OCI-LY7 (cell line): ENCODE measurements around the gene FSIP1. TPM values are rescaled to one million over a fixed set of nuclear protein-coding genes. Genes with fewer than 3 reads are reported as not detected.

Experiments used
- BruUV-seq: library from RNA; stranded (reverse); fragments of 400-500 nt; replicated peaks from 2 replicates; lab custom pipeline; 2021; lab: Mats Ljungman, UMichigan
- CTCF ChIA-PET: fragments of 300-600 bp; sonication (Branson Sonifier 250); formaldehyde crosslinking; loops from one replicate; lab custom pipeline; 2022; ENCODE audit warnings: antibody characterized with exemption; ENCODE audit not compliant: unreplicated experiment; lab: Charles Lee
- POLR2A ChIA-PET: fragments of 300-600 bp; sonication (Branson Sonifier 250); formaldehyde crosslinking; loops from one replicate; lab custom pipeline; 2022; ENCODE audit warnings: antibody characterized with exemption; lab: Charles Lee
- DNase-seq: peaks from one replicate; pipeline ENCODE4 v3.0.0-alpha.2; 2015; ENCODE audit warnings: low spot score
- H2AFZ ChIP-seq: fragments of 200-600 bp; sonication (generic), shearing (Covaris generic); 2 replicates; pipeline ENCODE4 v1.6.1; 2014; ENCODE audit warnings: mild to moderate bottlenecking, antibody characterized with exemption, low read length, moderate library complexity
- H3K27ac ChIP-seq: fragments of 200-600 bp; sonication (generic); 2 replicates; pipeline ENCODE4 v1.5.1; 2014; ENCODE audit warnings: mixed run types, low read depth, mild to moderate bottlenecking, moderate library complexity, low read length, inconsistent platforms; ENCODE audit not compliant: poor library complexity, severe bottlenecking
- H3K36me3 ChIP-seq: fragments of 200-600 bp; sonication (generic); 2 replicates; pipeline ENCODE4 v1.6.1; 2014; ENCODE audit warnings: mild to moderate bottlenecking, antibody characterized with exemption, low read length, moderate library complexity, mixed read lengths; ENCODE audit not compliant: insufficient read depth
- H3K4me1 ChIP-seq: fragments of 200-600 bp; sonication (generic); 2 replicates; pipeline ENCODE4 v1.5.1; 2014; ENCODE audit warnings: mild to moderate bottlenecking, low read length; ENCODE audit not compliant: insufficient read depth, poor library complexity, severe bottlenecking
- H3K4me2 ChIP-seq: fragments of 200-600 bp; sonication (generic); 2 replicates; pipeline ENCODE4 v1.6.1; 2014; ENCODE audit warnings: mild to moderate bottlenecking, low read length
- H3K4me3 ChIP-seq: fragments of 200-600 bp; sonication (generic); 2 replicates; pipeline ENCODE4 v1.5.1; 2014; ENCODE audit warnings: mild to moderate bottlenecking, low read depth, low read length; ENCODE audit not compliant: poor library complexity, severe bottlenecking
- H3K79me2 ChIP-seq: fragments of 200-600 bp; sonication (generic); 2 replicates; pipeline ENCODE4 v1.6.1; 2016; ENCODE audit warnings: low read depth, mild to moderate bottlenecking, low read length, moderate library complexity, mixed read lengths; ENCODE audit not compliant: insufficient read depth
- H3K9me2 ChIP-seq: fragments of 200-600 bp; sonication (generic); 2 replicates; pipeline ENCODE4 v1.6.1; 2016; ENCODE audit warnings: mild to moderate bottlenecking, low read length, mixed read lengths; ENCODE audit not compliant: insufficient read depth
- H3K9me3 ChIP-seq: fragments of 200-600 bp; sonication (generic); 2 replicates; pipeline ENCODE4 v1.6.1; 2014; ENCODE audit warnings: mild to moderate bottlenecking, mixed run types, low read length, mixed read lengths
- H4K20me1 ChIP-seq: fragments of 200-600 bp; sonication (generic); 2 replicates; pipeline ENCODE4 v1.6.1; 2014; ENCODE audit warnings: mild to moderate bottlenecking, antibody characterized with exemption, low read length, moderate library complexity, mixed read lengths; ENCODE audit not compliant: insufficient read depth
- CTCF ChIP-seq: fragments of 200-600 bp; sonication (generic); conservative IDR thresholded peaks from 2 replicates; pipeline ENCODE4 v1.5.1; 2014; ENCODE audit warnings: mild to moderate bottlenecking, antibody characterized with exemption, low read length, moderate library complexity, mixed read lengths
- EZH2phosphoT487 ChIP-seq: fragments of 200-600 bp; sonication (generic); IDR thresholded peaks from 2 replicates; pipeline ENCODE4 v1.6.1; 2018; ENCODE audit warnings: low read depth, borderline replicate concordance, mild to moderate bottlenecking, mixed run types, antibody characterized with exemption, low read length, moderate library complexity, mixed read lengths
- intact Hi-C: fragments of 100-400 bp; cut with micrococcal nuclease; formaldehyde crosslinking; loops from one replicate; pipeline ENCODE4 v1.10.0; 2022; ENCODE audit not compliant: unreplicated experiment
- total RNA-seq, 2 experiments: library from RNA; depleted of rRNA in 1 of 2; stranded (reverse); fragments of >200 nt in 1 of 2; shearing (Covaris generic) in 1 of 2; gene quantifications; 2 replicates each; pipeline ENCODE4 v1.2.3, GENCODE V29; 2014 to 2022

The FSIP1 gene
- total RNA-seq, 2 experiments from 2014 or later = 0.28 to 0.65 TPM

- no peaks in the 10 kb centered on the region for H3K4me1 ChIP-seq
- H3K4me2 ChIP-seq = no peak overlapping the region
- no peaks in the 10 kb centered on the region for H3K9me2 ChIP-seq
- H3K4me3 ChIP-seq = no peak overlapping the region
- H3K9me3 ChIP-seq = no peaks in the 10 kb centered on the region
- no peak for DNase-seq
- no peaks in the 10 kb centered on the region for H3K36me3 ChIP-seq
- H4K20me1 ChIP-seq = no peaks in the 10 kb centered on the region
- TF ChIP-seq EZH2phosphoT487 (no peak), CTCF (no peak)
- POLR2A ChIA-PET = no interaction called here
- no peak overlapping the region for H3K27ac ChIP-seq
- no peaks in the 10 kb centered on the region for H3K79me2 ChIP-seq
- CTCF ChIA-PET = no interaction called here
- no peak overlapping the region for H2AFZ ChIP-seq
- intact Hi-C loops = loop anchor here (5.0 kb wide), 1 partner anchor 51 kb away; no protein-coding TSS in a partner anchor
- no TSS peak for BruUV-seq
Observed at GRCh38 chr15:39743611-39744010, 39.0 kb downstream of the FSIP1 start.

GRCh38 chr15:39741258-39741657 lies 41.4 kb downstream of the FSIP1 start:
- Histone ChIP-seq H4K20me1 (no peaks in the 10 kb centered on the region), H3K27ac (no peak overlapping the region), H3K4me3 (no peak overlapping the region), H3K9me3 (no peaks in the 10 kb centered on the region), H3K36me3 (no peaks in the 10 kb centered on the region), H2AFZ (no peak overlapping the region), H3K79me2 (no peaks in the 10 kb centered on the region), H3K9me2 (no peaks in the 10 kb centered on the region), H3K4me1 (no peaks in the 10 kb centered on the region), H3K4me2 (no peak overlapping the region)
- no peak for DNase-seq
- TF ChIP-seq EZH2phosphoT487 (no peak), CTCF (no peak)
- POLR2A ChIA-PET = interaction anchor here (0.8 to 1.6 kb wide), 3 partner anchors 10 to 29 kb away, joined by 3 to 4 read pairs (median 4); no protein-coding TSS in a partner anchor
- intact Hi-C loops = loop anchor here (5.0 kb wide), 1 partner anchor 49 kb away; no protein-coding TSS in a partner anchor
- no TSS peak for BruUV-seq
- CTCF ChIA-PET = no interaction called here

- CTCF ChIA-PET = no interaction called here
- H3K79me2 ChIP-seq = no peaks in the 10 kb centered on the region
- H3K4me1 ChIP-seq = no peaks in the 10 kb centered on the region
- no peak overlapping the region for H3K4me3 ChIP-seq
- H3K27ac ChIP-seq = no peak overlapping the region
- H4K20me1 ChIP-seq = no peaks in the 10 kb centered on the region
- no peaks in the 10 kb centered on the region for H3K9me3 ChIP-seq
- BruUV-seq = no TSS peak
- POLR2A ChIA-PET = no interaction called here
- no peak overlapping the region for H3K4me2 ChIP-seq
- H2AFZ ChIP-seq = no peak overlapping the region
- H3K9me2 ChIP-seq = no peaks in the 10 kb centered on the region
- intact Hi-C loops = no loop called here
- DNase-seq = no peak
- TF ChIP-seq EZH2phosphoT487 = no peak
- no peaks in the 10 kb centered on the region for H3K36me3 ChIP-seq
Observed at GRCh38 chr15:39738998-39739397, 43.6 kb downstream of the FSIP1 start.
